Left kidney (tissue), 2 donors: Measurements from ENCODE around the gene SLC13A2. TPM values are rescaled to one million over a fixed set of nuclear protein-coding genes. Genes with fewer than 3 reads are reported as not detected.

Experiments
- DNase-seq: peaks from one replicate; pipeline ENCODE4 v3.0.0-alpha.2; 2013
- polyA plus RNA-seq: library from polyadenylated mRNA; unstranded; fragments of 120-200 nt; gene quantifications from one replicate; pipeline ENCODE4 v1.2.1, GENCODE V29; 2013; ENCODE audit not compliant: insufficient read length

The SLC13A2 gene
- polyA plus RNA-seq, 1 donor: 15.2 TPM

- DNase-seq: no peak
These were observed 61.4 kb downstream of the SLC13A2 start for GRCh38 chr17:28534740-28535375.

GRCh38 chr17:28536532-28537218 is 63.2 kb downstream of the SLC13A2 start:
- no peak for DNase-seq

DNA sequence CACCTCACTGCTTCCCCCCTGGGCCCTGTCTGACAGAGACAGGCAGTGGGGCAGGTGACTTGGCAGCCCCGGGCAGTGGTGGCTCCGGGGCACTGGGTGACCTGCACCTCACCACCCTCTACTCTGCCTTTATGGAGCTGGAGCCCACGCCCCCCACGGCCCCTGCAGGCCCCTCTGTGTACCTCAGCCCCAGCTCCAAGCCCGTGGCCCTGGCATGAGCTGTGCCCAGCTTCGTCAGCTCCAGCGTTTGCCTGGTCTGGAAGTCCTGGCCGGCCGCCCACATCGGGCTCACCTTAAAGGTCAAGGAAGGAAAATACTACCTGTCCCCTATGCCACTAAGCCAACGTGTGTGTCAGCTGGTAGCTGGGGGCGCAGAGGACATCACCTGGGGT is 63.8 kb downstream of the SLC13A2 start:
- no peak for DNase-seq

GRCh38 chr17:28538296-28538895 is 65.0 kb downstream of the SLC13A2 start:
- DNase-seq: no peak

DNA sequence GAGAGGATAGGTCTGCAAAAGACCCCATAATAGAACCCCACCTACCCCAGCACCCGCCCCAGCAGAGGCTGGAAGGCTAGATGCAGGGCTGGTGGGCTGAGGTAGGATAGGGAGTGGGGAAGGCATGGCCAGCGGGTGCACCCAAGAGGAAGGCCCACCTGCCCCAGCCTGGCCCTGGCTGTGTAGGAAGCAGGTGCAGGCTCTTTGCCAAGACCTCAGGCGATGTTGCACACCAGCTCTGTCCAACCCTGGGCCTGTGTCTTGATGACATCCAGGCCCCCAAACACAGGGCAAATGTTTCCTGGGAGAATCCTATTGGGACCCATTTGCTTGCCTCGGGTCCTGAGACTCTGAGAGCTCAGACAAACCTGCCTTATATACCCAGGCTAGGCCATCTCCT is 66.8 kb downstream of the SLC13A2 start:
- no peak for DNase-seq

DNA sequence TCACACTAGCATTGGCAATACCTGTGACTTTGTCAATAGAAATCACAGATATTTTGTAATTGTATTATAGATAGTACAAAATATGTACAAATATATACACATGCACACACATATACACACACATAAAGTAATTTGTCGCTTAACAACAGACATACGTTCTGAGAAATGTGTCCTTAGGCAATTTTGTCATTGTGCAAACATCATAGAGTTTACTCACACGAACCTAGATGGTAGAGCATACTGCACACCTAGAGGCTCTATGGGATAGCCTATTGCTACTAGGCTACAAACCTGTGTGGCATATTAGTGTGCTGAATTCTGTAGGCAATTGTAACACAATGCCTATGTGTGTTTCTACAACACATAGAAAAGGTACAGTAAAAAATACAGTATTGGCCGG is 68.0 kb downstream of the SLC13A2 start:
- DNase-seq: no peak

GRCh38 chr17:28544402-28545140 is 71.1 kb downstream of the SLC13A2 start:
- no peak for DNase-seq

DNA sequence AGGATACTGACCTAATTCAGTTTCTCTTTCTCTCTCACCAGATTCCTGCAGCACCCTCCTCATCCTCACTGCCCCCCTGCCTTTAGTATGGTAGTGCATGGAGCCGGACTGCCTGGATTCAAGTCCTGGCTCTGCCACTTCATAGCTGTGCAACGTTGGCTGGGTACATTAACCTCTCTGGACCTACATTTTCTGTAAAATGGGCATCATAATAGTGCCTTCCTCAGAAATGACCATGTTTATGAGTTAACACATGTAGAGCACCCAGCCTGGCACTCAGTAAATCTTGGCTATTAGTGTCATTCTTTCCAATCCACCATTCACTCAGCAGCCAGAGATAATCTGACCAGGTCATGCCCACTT is 71.7 kb downstream of the SLC13A2 start:
- no peak for DNase-seq

GRCh38 chr17:28545787-28546415 is 72.5 kb downstream of the SLC13A2 start:
- DNase-seq: no peak

- DNase-seq: no peak
These were observed 73.7 kb downstream of the SLC13A2 start for GRCh38 chr17:28547096-28547622.

Other genes with a start within 250 kb of the SLC13A2 start
- 58.0 TPM for gene TMEM97, start 154.4 kb upstream of the SLC13A2 start, polyA plus RNA-seq
- 62.8 TPM for gene IFT20, start 138.2 kb upstream of the SLC13A2 start, polyA plus RNA-seq
- 40.5 TPM for gene TNFAIP1, start 137.9 kb upstream of the SLC13A2 start, polyA plus RNA-seq
- gene POLDIP2, start 116.1 kb upstream of the SLC13A2 start, polyA plus RNA-seq: 83.6 TPM
- gene SEBOX, start 108.4 kb upstream of the SLC13A2 start, polyA plus RNA-seq: not detected
- gene VTN, start 103.3 kb upstream of the SLC13A2 start, polyA plus RNA-seq: 20.5 TPM
- gene SARM1, start 102.0 kb upstream of the SLC13A2 start, polyA plus RNA-seq: 16.6 TPM
- gene SLC46A1, start 67.4 kb upstream of the SLC13A2 start, polyA plus RNA-seq: 17.4 TPM
- 0.55 TPM for gene FOXN1, start 32.7 kb downstream of the SLC13A2 start, polyA plus RNA-seq
- 56.8 TPM for gene UNC119, start 79.0 kb downstream of the SLC13A2 start, polyA plus RNA-seq
- 101 TPM for gene PIGS, start 97.9 kb downstream of the SLC13A2 start, polyA plus RNA-seq
- gene ALDOC, start 103.3 kb downstream of the SLC13A2 start, polyA plus RNA-seq: 24.6 TPM
- gene SPAG5, start 125.4 kb downstream of the SLC13A2 start, polyA plus RNA-seq: 88.8 TPM
- 30.4 TPM for gene RSKR, start 140.5 kb downstream of the SLC13A2 start, polyA plus RNA-seq
- 119 TPM for gene BLTP2, start 171.5 kb downstream of the SLC13A2 start, polyA plus RNA-seq
- 76.6 TPM for gene SDF2, start 188.3 kb downstream of the SLC13A2 start, polyA plus RNA-seq
- 80.6 TPM for gene SUPT6H, start 188.6 kb downstream of the SLC13A2 start, polyA plus RNA-seq
- 10.4 TPM for gene PROCA1, start 238.2 kb downstream of the SLC13A2 start, polyA plus RNA-seq
- gene RAB34, start 244.2 kb downstream of the SLC13A2 start, polyA plus RNA-seq: 181 TPM
- 871 TPM for gene RPL23A, start 246.3 kb downstream of the SLC13A2 start, polyA plus RNA-seq